ENCODE data around the gene CFAP299. TPM values are rescaled to one million over a fixed set of nuclear protein-coding genes. Genes with fewer than 3 reads are reported as not detected.

CFAP299 gene
- polyA plus RNA-seq, 2 of the 4 experiments (the other 2 are of a cell fraction): not detected

DNA sequence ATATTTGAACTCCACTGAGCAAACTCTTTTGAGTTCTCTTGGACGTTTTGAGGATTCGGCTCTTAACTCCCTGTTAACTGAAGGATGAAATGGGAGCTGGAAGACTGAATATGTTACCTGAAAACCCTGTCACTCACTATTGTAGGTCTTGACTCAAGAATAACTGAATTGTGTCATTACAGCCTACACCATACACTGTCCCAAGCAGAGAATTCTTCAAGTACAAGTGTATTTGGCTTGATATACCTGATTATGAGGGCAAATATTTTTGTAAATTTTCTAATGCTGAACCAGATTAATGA lies 276.1 kb downstream of the CFAP299 start (continued):
- TF ChIP-seq, protein P1, sequence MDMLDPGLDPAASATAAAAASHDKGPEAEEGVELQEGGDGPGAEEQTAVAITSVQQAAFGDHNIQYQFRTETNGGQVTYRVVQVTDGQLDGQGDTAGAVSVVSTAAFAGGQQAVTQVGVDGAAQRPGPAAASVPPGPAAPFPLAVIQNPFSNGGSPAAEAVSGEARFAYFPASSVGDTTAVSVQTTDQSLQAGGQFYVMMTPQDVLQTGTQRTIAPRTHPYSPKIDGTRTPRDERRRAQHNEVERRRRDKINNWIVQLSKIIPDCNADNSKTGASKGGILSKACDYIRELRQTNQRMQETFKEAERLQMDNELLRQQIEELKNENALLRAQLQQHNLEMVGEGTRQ (IDR thresholded peaks at IDR 0.05): no peak
- TF ChIP-seq KDM5A (IDR thresholded peaks at IDR 0.05) (no peak), JUNB (IDR thresholded peaks at IDR 0.05) (no peak), HOXB13 (CRISPR knock-in tag; IDR thresholded peaks at IDR 0.05; ENCODE audit: low read depth) (no peak)
- TF ChIP-seq, protein P2, sequence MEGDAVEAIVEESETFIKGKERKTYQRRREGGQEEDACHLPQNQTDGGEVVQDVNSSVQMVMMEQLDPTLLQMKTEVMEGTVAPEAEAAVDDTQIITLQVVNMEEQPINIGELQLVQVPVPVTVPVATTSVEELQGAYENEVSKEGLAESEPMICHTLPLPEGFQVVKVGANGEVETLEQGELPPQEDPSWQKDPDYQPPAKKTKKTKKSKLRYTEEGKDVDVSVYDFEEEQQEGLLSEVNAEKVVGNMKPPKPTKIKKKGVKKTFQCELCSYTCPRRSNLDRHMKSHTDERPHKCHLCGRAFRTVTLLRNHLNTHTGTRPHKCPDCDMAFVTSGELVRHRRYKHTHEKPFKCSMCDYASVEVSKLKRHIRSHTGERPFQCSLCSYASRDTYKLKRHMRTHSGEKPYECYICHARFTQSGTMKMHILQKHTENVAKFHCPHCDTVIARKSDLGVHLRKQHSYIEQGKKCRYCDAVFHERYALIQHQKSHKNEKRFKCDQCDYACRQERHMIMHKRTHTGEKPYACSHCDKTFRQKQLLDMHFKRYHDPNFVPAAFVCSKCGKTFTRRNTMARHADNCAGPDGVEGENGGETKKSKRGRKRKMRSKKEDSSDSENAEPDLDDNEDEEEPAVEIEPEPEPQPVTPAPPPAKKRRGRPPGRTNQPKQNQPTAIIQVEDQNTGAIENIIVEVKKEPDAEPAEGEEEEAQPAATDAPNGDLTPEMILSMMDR (IDR thresholded peaks at IDR 0.05): no peak

DNA sequence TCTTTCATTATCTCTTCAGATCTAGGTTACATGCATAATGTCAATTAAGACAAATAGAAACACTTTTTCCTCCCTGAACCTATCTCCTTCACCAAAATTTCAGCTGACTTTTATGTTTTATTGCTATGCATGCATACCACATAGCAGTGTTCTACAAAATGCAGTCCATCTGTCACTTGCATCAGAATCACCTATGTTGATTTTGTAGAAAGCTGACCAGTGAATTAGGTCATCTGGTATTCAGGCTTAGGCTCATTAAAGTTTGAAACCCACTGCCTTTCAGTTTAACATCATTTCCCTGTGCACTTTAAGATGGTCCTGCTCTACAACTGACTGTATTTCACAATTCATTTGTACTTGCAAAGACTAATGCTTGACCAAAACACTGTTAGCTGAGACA lies 277.9 kb downstream of the CFAP299 start:
- CTCF ChIA-PET: no interaction called here
- DNase-seq (ENCODE audit: low read depth in 1 of 2, low spot score in 1 of 2) (no peak), FAIRE-seq (no peak), ATAC-seq (no peak)
- Histone ChIP-seq H3K4me1 (no peaks in the 10 kb centered on the region), H3K27ac (no peak overlapping the region), H3K4me3 (no peak overlapping the region), H3K4me2 (no peak overlapping the region), H3K9me3 (no peaks in the 10 kb centered on the region)
- TF ChIP-seq, protein P3, sequence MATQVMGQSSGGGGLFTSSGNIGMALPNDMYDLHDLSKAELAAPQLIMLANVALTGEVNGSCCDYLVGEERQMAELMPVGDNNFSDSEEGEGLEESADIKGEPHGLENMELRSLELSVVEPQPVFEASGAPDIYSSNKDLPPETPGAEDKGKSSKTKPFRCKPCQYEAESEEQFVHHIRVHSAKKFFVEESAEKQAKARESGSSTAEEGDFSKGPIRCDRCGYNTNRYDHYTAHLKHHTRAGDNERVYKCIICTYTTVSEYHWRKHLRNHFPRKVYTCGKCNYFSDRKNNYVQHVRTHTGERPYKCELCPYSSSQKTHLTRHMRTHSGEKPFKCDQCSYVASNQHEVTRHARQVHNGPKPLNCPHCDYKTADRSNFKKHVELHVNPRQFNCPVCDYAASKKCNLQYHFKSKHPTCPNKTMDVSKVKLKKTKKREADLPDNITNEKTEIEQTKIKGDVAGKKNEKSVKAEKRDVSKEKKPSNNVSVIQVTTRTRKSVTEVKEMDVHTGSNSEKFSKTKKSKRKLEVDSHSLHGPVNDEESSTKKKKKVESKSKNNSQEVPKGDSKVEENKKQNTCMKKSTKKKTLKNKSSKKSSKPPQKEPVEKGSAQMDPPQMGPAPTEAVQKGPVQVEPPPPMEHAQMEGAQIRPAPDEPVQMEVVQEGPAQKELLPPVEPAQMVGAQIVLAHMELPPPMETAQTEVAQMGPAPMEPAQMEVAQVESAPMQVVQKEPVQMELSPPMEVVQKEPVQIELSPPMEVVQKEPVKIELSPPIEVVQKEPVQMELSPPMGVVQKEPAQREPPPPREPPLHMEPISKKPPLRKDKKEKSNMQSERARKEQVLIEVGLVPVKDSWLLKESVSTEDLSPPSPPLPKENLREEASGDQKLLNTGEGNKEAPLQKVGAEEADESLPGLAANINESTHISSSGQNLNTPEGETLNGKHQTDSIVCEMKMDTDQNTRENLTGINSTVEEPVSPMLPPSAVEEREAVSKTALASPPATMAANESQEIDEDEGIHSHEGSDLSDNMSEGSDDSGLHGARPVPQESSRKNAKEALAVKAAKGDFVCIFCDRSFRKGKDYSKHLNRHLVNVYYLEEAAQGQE (IDR thresholded peaks at IDR 0.05): no peak
- TF ChIP-seq ZNF302 (CRISPR knock-in tag; IDR thresholded peaks at IDR 0.05) (no peak), BHLHE40 (IDR thresholded peaks at IDR 0.05; ENCODE audit: low read depth, low read length) (no peak), EP300 (IDR thresholded peaks at IDR 0.05) (no peak), FOSL2 (IDR thresholded peaks at IDR 0.05) (no peak), FOSL2 (CRISPR knock-in tag; IDR thresholded peaks at IDR 0.05) (no peak), CEBPB (IDR thresholded peaks at IDR 0.05) (no peak), RAD21 (conservative IDR thresholded peaks at IDR 0.05 in 1 of 2, IDR thresholded peaks at IDR 0.05 in 1 of 2) (no peak), RNF2 (IDR thresholded peaks at IDR 0.05; ENCODE audit: borderline replicate concordance, low read depth) (no peak), RFX5 (IDR thresholded peaks at IDR 0.05) (no peak), KDM1A (IDR thresholded peaks at IDR 0.05; ENCODE audit: low read depth) (no peak), ZSCAN20 (CRISPR knock-in tag; IDR thresholded peaks at IDR 0.05) (no peak)
- TF ChIP-seq, protein P4, sequence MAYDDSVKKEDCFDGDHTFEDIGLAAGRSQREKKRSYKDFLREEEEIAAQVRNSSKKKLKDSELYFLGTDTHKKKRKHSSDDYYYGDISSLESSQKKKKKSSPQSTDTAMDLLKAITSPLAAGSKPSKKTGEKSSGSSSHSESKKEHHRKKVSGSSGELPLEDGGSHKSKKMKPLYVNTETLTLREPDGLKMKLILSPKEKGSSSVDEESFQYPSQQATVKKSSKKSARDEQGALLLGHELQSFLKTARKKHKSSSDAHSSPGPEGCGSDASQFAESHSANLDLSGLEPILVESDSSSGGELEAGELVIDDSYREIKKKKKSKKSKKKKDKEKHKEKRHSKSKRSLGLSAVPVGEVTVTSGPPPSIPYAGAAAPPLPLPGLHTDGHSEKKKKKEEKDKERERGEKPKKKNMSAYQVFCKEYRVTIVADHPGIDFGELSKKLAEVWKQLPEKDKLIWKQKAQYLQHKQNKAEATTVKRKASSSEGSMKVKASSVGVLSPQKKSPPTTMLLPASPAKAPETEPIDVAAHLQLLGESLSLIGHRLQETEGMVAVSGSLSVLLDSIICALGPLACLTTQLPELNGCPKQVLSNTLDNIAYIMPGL (CRISPR knock-in tag; IDR thresholded peaks at IDR 0.05; ENCODE audit: borderline replicate concordance): no peak
- TF ChIP-seq, protein P5, sequence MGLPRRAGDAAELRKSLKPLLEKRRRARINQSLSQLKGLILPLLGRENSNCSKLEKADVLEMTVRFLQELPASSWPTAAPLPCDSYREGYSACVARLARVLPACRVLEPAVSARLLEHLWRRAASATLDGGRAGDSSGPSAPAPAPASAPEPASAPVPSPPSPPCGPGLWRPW (IDR thresholded peaks at IDR 0.05): no peak
- POLR2A ChIA-PET: no interaction called here

All from A549 (cell line).